Cortex of kidney (tissue), 1 donor: Measurements from ENCODE around the gene ZNF750.

ENCODE experiments used
- DNase-seq: peaks from one replicate; lab custom pipeline; 2025; lab: John Stamatoyannopoulos, UW

The ZNF750 gene

GRCh38 chr17:82835122-82835521, 4.7 kb downstream of the ZNF750 start:
- no peak for DNase-seq

- no peak for DNase-seq
Observed at GRCh38 chr17:82832881-82833475, 6.8 kb downstream of the ZNF750 start.

GRCh38 chr17:82832411-82832810, 7.4 kb downstream of the ZNF750 start:
- no peak for DNase-seq

GRCh38 chr17:82831818-82832200, 8.0 kb downstream of the ZNF750 start:
- DNase-seq: no peak

- no peak for DNase-seq
Observed at GRCh38 chr17:82831041-82831817, 8.6 kb downstream of the ZNF750 start.

- no peak for DNase-seq
Observed at GRCh38 chr17:82830249-82830661, 9.6 kb downstream of the ZNF750 start.

- DNase-seq: no peak
Observed at GRCh38 chr17:82828875-82829487, 10.8 kb downstream of the ZNF750 start.

GRCh38 chr17:82826956-82827355, 12.9 kb downstream of the ZNF750 start:
- no peak for DNase-seq

- DNase-seq: no peak
Observed at GRCh38 chr17:82826211-82826610, 13.6 kb downstream of the ZNF750 start.

GRCh38 chr17:82825540-82826124, 14.2 kb downstream of the ZNF750 start:
- DNase-seq: no peak

GRCh38 chr17:82823004-82823403, 16.8 kb downstream of the ZNF750 start:
- no peak for DNase-seq

GRCh38 chr17:82822281-82822680, 17.5 kb downstream of the ZNF750 start:
- DNase-seq: no peak

GRCh38 chr17:82821554-82821953, 18.3 kb downstream of the ZNF750 start:
- no peak for DNase-seq

- no peak for DNase-seq
Observed at GRCh38 chr17:82820278-82821251, 19.3 kb downstream of the ZNF750 start.

- no peak for DNase-seq
Observed at GRCh38 chr17:82817947-82818346, 21.9 kb downstream of the ZNF750 start.

GRCh38 chr17:82816358-82816757, 23.5 kb downstream of the ZNF750 start:
- no peak for DNase-seq

GRCh38 chr17:82815790-82816305, 24.0 kb downstream of the ZNF750 start:
- DNase-seq: no peak

GRCh38 chr17:82815354-82815753, 24.5 kb downstream of the ZNF750 start:
- DNase-seq: no peak

GRCh38 chr17:82814834-82815233, 25.0 kb downstream of the ZNF750 start:
- DNase-seq: no peak

GRCh38 chr17:82813299-82814051, 26.3 kb downstream of the ZNF750 start:
- DNase-seq: no peak

- DNase-seq: no peak
Observed at GRCh38 chr17:82812601-82813000, 27.2 kb downstream of the ZNF750 start.
